GM19328 (cell line): ENCODE data around the gene NOXO1.
A peak's percentile ranks its signal among the peaks of the same experiment; 100 is the strongest.

Experiments
- ATAC-seq: cut with Tn5 transposase; IDR thresholded peaks from one replicate; pipeline ENCODE4 v1.9.1; 2021; ENCODE audit warnings: mild to moderate bottlenecking, moderate library complexity; ENCODE audit not compliant: unreplicated experiment

The NOXO1 gene

GRCh38 chr16:1980030-1980769 is 1.1 kb downstream of the NOXO1 start:
- no peak for ATAC-seq

- no peak for ATAC-seq
Observed at GRCh38 chr16:1979271-1980029, 1.8 kb downstream of the NOXO1 start.

- no peak for ATAC-seq
Observed at GRCh38 chr16:1978476-1979120, 2.7 kb downstream of the NOXO1 start.

GRCh38 chr16:1977875-1978268 is 3.4 kb downstream of the NOXO1 start:
- no peak for ATAC-seq

- no peak for ATAC-seq
Observed at GRCh38 chr16:1976951-1977874, 4.1 kb downstream of the NOXO1 start.

- ATAC-seq, result no peak
Observed at GRCh38 chr16:1976216-1976520, 5.1 kb downstream of the NOXO1 start.

- no peak for ATAC-seq
Observed at GRCh38 chr16:1975432-1976215, 5.6 kb downstream of the NOXO1 start.

- ATAC-seq, result no peak
Observed at GRCh38 chr16:1974157-1975070, 6.9 kb downstream of the NOXO1 start.

GRCh38 chr16:1973461-1974156 is 7.7 kb downstream of the NOXO1 start:
- no peak for ATAC-seq

- no peak for ATAC-seq
Observed at GRCh38 chr16:1972490-1972877, 8.8 kb downstream of the NOXO1 start.

GRCh38 chr16:1971796-1972489 is 9.3 kb downstream of the NOXO1 start, which contains the start of gene TBL3:
Gene TBL3 (plus strand): TSS chr16:1972053. CDS start chr16:1972165, 112 bp downstream.
- peak; percentile 65 for ATAC-seq

- ATAC-seq, result no peak
Observed at GRCh38 chr16:1968146-1968953, 12.9 kb downstream of the NOXO1 start.

- ATAC-seq, result no peak
Observed at GRCh38 chr16:1966460-1966859, 14.8 kb downstream of the NOXO1 start, which contains the start of gene RNF151. Gene RNF151 (plus strand): TSS chr16:1966856. CDS start chr16:1966882, 26 bp downstream.

- ATAC-seq, result no peak
Observed at GRCh38 chr16:1965396-1966001, 15.8 kb downstream of the NOXO1 start.

- ATAC-seq, result peak; percentile 63
Observed at GRCh38 chr16:1964506-1965395, 16.5 kb downstream of the NOXO1 start, which contains the start of gene RPS2. Gene RPS2 (minus strand): TSS chr16:1964826. CDS start chr16:1964625, 201 bp downstream.
